ENCODE measurements around the gene XAB2.

Gene XAB2

GRCh38 chr19:7629347-7630054 lies at the start of gene XAB2, which contains the start of gene PET100:
XAB2 (minus strand) TSS chr19:7629545; CDS start chr19:7629527, 18 bp downstream.
PET100 (plus strand) TSS chr19:7629793; CDS start chr19:7629834, 41 bp downstream.
- peak; percentile 86 for DNase-seq (ENCODE audit: low read depth)

GRCh38 chr19:7677669-7678311 lies 48.4 kb upstream of the XAB2 start:
- DNase-seq (ENCODE audit: low read depth) = no peak

GRCh38 chr19:7676854-7677253 lies 47.5 kb upstream of the XAB2 start, which contains the start of gene MCEMP1:
MCEMP1 (plus strand) TSS chr19:7677090; CDS start chr19:7677121, 31 bp downstream.
- no peak for DNase-seq (ENCODE audit: low read depth)

GRCh38 chr19:7676376-7676775 lies 47.0 kb upstream of the XAB2 start:
- no peak for DNase-seq (ENCODE audit: low read depth)

GRCh38 chr19:7674010-7675005 lies 45.0 kb upstream of the XAB2 start:
- no peak for DNase-seq (ENCODE audit: low read depth)

- DNase-seq (ENCODE audit: low read depth) = no peak
These were observed 43.2 kb upstream of the XAB2 start for GRCh38 chr19:7672522-7672921.

- DNase-seq (ENCODE audit: low read depth) = no peak
These were observed 41.4 kb upstream of the XAB2 start for GRCh38 chr19:7670790-7671189.

GRCh38 chr19:7670150-7670783 lies 40.9 kb upstream of the XAB2 start:
- no peak for DNase-seq (ENCODE audit: low read depth)

GRCh38 chr19:7669641-7670040 lies 40.3 kb upstream of the XAB2 start:
- no peak for DNase-seq (ENCODE audit: low read depth)

GRCh38 chr19:7668842-7669241 lies 39.5 kb upstream of the XAB2 start, which contains the start of gene RETN:
RETN (plus strand) TSS chr19:7669049; CDS start chr19:7669327, 278 bp downstream.
- no peak for DNase-seq (ENCODE audit: low read depth)

- DNase-seq (ENCODE audit: low read depth) = no peak
These were observed 35.7 kb upstream of the XAB2 start for GRCh38 chr19:7665076-7665475.

GRCh38 chr19:7663706-7664105 lies 34.4 kb upstream of the XAB2 start:
- no peak for DNase-seq (ENCODE audit: low read depth)

- no peak for DNase-seq (ENCODE audit: low read depth)
These were observed 33.3 kb upstream of the XAB2 start for GRCh38 chr19:7662657-7663056.

- DNase-seq (ENCODE audit: low read depth) = no peak
These were observed 32.6 kb upstream of the XAB2 start for GRCh38 chr19:7661744-7662538.

GRCh38 chr19:7658219-7658686 lies 28.9 kb upstream of the XAB2 start:
- no peak for DNase-seq (ENCODE audit: low read depth)

- DNase-seq (ENCODE audit: low read depth) = peak; percentile 26
These were observed 27.9 kb upstream of the XAB2 start for GRCh38 chr19:7657131-7657751.

GRCh38 chr19:7655581-7655980 lies 26.2 kb upstream of the XAB2 start:
- no peak for DNase-seq (ENCODE audit: low read depth)

GRCh38 chr19:7654401-7654800 lies 25.1 kb upstream of the XAB2 start:
- DNase-seq (ENCODE audit: low read depth) = no peak

- DNase-seq (ENCODE audit: low read depth) = peak; percentile 75
These were observed 22.8 kb upstream of the XAB2 start for GRCh38 chr19:7652061-7652641.

GRCh38 chr19:7650148-7650547 lies 20.8 kb upstream of the XAB2 start:
- no peak for DNase-seq (ENCODE audit: low read depth)
